ENCODE data around the gene ZNF805. TPM values are rescaled to one million over a fixed set of nuclear protein-coding genes. Genes with fewer than 3 reads are reported as not detected.

Gene ZNF805
- total and polyA plus RNA-seq, 2 of the 13 experiments (the other 11 are each of a cell fraction or from before 2014, with no cell fraction given): 5.1 to 12.8 TPM

GRCh38 chr19:57240311-57241090, at the start of gene ZNF805 (continued):
- TF ChIP-seq, protein P1, sequence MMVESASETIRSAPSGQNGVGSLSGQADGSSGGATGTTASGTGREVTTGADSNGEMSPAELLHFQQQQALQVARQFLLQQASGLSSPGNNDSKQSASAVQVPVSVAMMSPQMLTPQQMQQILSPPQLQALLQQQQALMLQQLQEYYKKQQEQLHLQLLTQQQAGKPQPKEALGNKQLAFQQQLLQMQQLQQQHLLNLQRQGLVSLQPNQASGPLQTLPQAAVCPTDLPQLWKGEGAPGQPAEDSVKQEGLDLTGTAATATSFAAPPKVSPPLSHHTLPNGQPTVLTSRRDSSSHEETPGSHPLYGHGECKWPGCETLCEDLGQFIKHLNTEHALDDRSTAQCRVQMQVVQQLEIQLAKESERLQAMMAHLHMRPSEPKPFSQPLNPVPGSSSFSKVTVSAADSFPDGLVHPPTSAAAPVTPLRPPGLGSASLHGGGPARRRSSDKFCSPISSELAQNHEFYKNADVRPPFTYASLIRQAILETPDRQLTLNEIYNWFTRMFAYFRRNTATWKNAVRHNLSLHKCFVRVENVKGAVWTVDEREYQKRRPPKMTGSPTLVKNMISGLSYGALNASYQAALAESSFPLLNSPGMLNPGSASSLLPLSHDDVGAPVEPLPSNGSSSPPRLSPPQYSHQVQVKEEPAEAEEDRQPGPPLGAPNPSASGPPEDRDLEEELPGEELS (CRISPR knock-in tag; IDR thresholded peaks at IDR 0.05): no peak; the same call in 1 of the 2 replicates
- TF ChIP-seq HMGXB4 (CRISPR knock-in tag; IDR thresholded peaks at IDR 0.05; ENCODE audit: borderline replicate concordance in 1 of 2, low read depth in 1 of 2) (peak; percentile 60 to 87; a peak in 3 of 4 replicates), ARNT (IDR thresholded peaks at IDR 0.05) (no peak), NFKBIZ (CRISPR knock-in tag; IDR thresholded peaks at IDR 0.05) (no peak), ZBTB39 (CRISPR knock-in tag; IDR thresholded peaks at IDR 0.05) (no peak), ZNF574 (CRISPR knock-in tag; IDR thresholded peaks at IDR 0.05) (peak; percentile 94), KLF16 (CRISPR knock-in tag; IDR thresholded peaks at IDR 0.05) (peak in 1 of 2 experiments; percentile 80; a peak in 1 of 4 replicates), ZNF557 (CRISPR knock-in tag; IDR thresholded peaks at IDR 0.05) (no peak), MATR3 (CRISPR knock-in tag; IDR thresholded peaks at IDR 0.05) (no peak), KLF6 (CRISPR knock-in tag; IDR thresholded peaks at IDR 0.05) (no peak), CREM (IDR thresholded peaks at IDR 0.05) (peak; percentile 99), CREM (CRISPR knock-in tag; IDR thresholded peaks at IDR 0.05) (peak; percentile 84), BCL6 (CRISPR knock-in tag; IDR thresholded peaks at IDR 0.05) (no peak), RBM39 (IDR thresholded peaks at IDR 0.05; ENCODE audit: low read depth, low read length, poor library complexity, severe bottlenecking) (no peak), KAT7 (CRISPR knock-in tag; IDR thresholded peaks at IDR 0.05; ENCODE audit: borderline replicate concordance) (no peak; the same call in 1 of the 2 replicates), MXD1 (CRISPR knock-in tag; IDR thresholded peaks at IDR 0.05) (0 out of 2 replicates have a peak, but pooled peaks have one; percentile 68), CENPT (CRISPR knock-in tag; IDR thresholded peaks at IDR 0.05; ENCODE audit: low read depth) (no peak)

Data from HepG2 (cell line).